SH-SY5Y (cell line): ENCODE results near the gene PCK2.

Experiments used
- GATA2 ChIP-seq: IDR thresholded peaks from 2 replicates; pipeline ENCODE4 v1.6.1; 2011; ENCODE audit warnings: mild to moderate bottlenecking, low read depth, low read length
- GATA3 ChIP-seq: IDR thresholded peaks from 2 replicates; pipeline ENCODE4 v1.6.1; 2011; ENCODE audit warnings: low read depth, mild to moderate bottlenecking, low read length, moderate library complexity

DNA sequence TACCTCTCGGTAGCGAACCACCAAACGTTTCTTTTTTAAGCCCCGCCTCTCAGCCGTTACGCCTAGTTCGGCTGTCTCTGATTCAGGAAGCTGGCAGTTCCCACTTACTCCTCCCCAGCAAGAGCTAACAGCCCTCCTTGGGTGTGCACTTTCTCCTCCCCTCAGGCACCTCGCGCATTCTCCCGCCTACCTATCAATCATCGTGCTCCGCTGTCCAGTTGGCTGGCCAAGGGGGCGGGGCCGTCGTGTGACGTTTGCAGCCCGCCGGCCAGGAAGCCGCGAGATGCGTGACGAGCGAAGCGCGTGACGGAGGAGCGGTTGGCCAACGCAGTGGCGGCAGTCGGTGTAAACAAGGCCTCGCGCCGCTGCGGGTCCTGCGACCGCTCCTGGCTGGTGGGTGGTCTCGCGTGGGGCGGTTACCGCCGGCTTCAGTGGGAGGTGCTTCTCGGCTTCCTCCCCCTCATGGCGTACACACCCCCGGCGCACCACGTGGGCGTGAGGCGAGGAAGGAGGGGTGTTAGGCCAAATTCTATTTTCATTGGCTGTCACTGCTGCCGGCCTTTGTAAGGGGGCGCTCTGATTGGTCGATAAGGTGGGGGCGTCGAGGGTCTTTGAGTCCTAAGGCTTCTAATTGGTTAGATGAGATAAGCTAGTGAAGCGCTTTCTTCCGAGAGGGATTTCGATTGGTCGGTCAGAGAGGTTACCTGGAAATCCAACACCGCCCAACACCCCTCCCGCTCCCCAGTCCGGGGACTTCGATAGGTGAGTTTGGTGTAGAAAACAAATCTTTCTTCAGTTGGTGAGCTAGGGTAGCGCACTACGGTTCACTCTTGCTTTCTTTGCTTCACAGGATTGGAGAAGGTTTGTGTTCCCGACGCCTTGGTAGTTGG, 20.7 kb downstream of the PCK2 start, which contains the start of the genes DCAF11 and NRL:
- no peak for TF ChIP-seq GATA2
- no peak for TF ChIP-seq GATA3
